ENCODE measurements around the gene PLAAT4. TPM values are rescaled to one million over a fixed set of nuclear protein-coding genes. Genes with fewer than 3 reads are reported as not detected.

The PLAAT4 gene
- total and polyA plus RNA-seq, 10 of the 15 experiments (the other 5 are each of a cell fraction or from before 2014, with no cell fraction given) = 6.0 to 34.3 (median 12.4) TPM

- ATAC-seq (no peak), DNase-seq (ENCODE audit: low read depth, low spot score) (no peak), FAIRE-seq (no peak)
- no peak overlapping the region for H3K9ac ChIP-seq (ENCODE audit: control insufficient read depth, insufficient read depth, low read length)
- CTCF ChIA-PET = interaction anchor here (1.2 to 1.7 kb wide), 2 partner anchors 49 to 107 kb away, joined by 3 to 6 read pairs; no protein-coding TSS in a partner anchor
- SMC1A ChIA-PET (ENCODE audit: uncharacterized antibody, unreplicated experiment) = interaction anchor here (0.5 to 1.4 kb wide), 3 partner anchors 43 to 91 kb away, joined by 3 to 4 read pairs (median 4); no protein-coding TSS in a partner anchor
- H4K20me1 ChIP-seq (ENCODE audit: control insufficient read depth, insufficient read depth) = no peaks in the 10 kb centered on the region
- H3K36me3 ChIP-seq (ENCODE audit: control insufficient read depth in 2 of 2, insufficient read depth in 2 of 2, low read length in 1 of 2) = no peaks in the 10 kb centered on the region
- 23% methylated on average over 2 of the region's 2 CpGs for WGBS (ENCODE audit: insufficient coverage, insufficient replicate concordance, low lambda C conversion rate, missing lambda C conversion rate)
- H3K4me3 ChIP-seq = no peak overlapping the region
- POLR2A ChIA-PET = interaction anchor here (0.7 kb wide), 1 partner anchor 26 kb away, joined by 3 read pairs; no protein-coding TSS in a partner anchor
- no peaks in the 10 kb centered on the region for H3K27me3 ChIP-seq (replicated peaks in 1 of 2; ENCODE audit: control insufficient read depth in 2 of 2, insufficient read depth in 2 of 2, low read length in 1 of 2)
- no TSS peak for BruUV-seq (replicated peaks)
- no peaks in the 10 kb centered on the region for H3K79me2 ChIP-seq (ENCODE audit: control insufficient read depth, insufficient read depth, low read length)
- H2AFZ ChIP-seq (ENCODE audit: control insufficient read depth, low read depth, low read length) = no peak overlapping the region
- RAD21 ChIA-PET (ENCODE audit: unreplicated experiment) = interaction anchor here (0.6 to 1.2 kb wide), 2 partner anchors 50 to 636 kb away, joined by 3 to 4 read pairs; no protein-coding TSS in a partner anchor
- intact Hi-C loops (cut with micrococcal nuclease; ENCODE audit: unreplicated experiment) (no loop called here), in situ Hi-C loops (cut with MboI) (no loop called here)
- H3K4me2 ChIP-seq (ENCODE audit: control insufficient read depth, insufficient read depth) = no peak overlapping the region
- no peaks in the 10 kb centered on the region for H3K9me3 ChIP-seq (replicated peaks; ENCODE audit: control insufficient read depth, insufficient read depth, low read length)
- H3K27ac ChIP-seq (ENCODE audit: control insufficient read depth, insufficient read depth) = no peak overlapping the region
- peaks cover 13% of the 10 kb centered on the region for H3K4me1 ChIP-seq (ENCODE audit: control insufficient read depth, insufficient read depth, low read length)
- TF ChIP-seq KDM1A (IDR thresholded peaks at IDR 0.05; ENCODE audit: borderline replicate concordance) (no peak), WRNIP1 (IDR thresholded peaks at IDR 0.05; ENCODE audit: borderline replicate concordance, low read depth, low read length) (no peak), CEBPB (IDR thresholded peaks at IDR 0.05; ENCODE audit: borderline replicate concordance in 1 of 2, low read depth in 2 of 2, low read length in 2 of 2) (no peak), SPI1 (IDR thresholded peaks at IDR 0.05; ENCODE audit: borderline replicate concordance, insufficient read depth, low read depth, low read length) (no peak), SIX5 (IDR thresholded peaks at IDR 0.05; ENCODE audit: low read depth, low read length, severe bottlenecking) (no peak), NR2C1 (IDR thresholded peaks at IDR 0.05) (no peak), ZNF217 (IDR thresholded peaks at IDR 0.05) (no peak), POLR2AphosphoS5 (IDR thresholded peaks at IDR 0.05; ENCODE audit: low read length) (no peak), RELA (IDR thresholded peaks at IDR 0.05; ENCODE audit: borderline replicate concordance, partially characterized antibody) (no peak), ZNF274 (IDR thresholded peaks at IDR 0.05; ENCODE audit: insufficient read depth, insufficient read length) (no peak), MAX (IDR thresholded peaks at IDR 0.05; ENCODE audit: low read depth, low read length) (no peak)
- TF ChIP-seq, protein P1, sequence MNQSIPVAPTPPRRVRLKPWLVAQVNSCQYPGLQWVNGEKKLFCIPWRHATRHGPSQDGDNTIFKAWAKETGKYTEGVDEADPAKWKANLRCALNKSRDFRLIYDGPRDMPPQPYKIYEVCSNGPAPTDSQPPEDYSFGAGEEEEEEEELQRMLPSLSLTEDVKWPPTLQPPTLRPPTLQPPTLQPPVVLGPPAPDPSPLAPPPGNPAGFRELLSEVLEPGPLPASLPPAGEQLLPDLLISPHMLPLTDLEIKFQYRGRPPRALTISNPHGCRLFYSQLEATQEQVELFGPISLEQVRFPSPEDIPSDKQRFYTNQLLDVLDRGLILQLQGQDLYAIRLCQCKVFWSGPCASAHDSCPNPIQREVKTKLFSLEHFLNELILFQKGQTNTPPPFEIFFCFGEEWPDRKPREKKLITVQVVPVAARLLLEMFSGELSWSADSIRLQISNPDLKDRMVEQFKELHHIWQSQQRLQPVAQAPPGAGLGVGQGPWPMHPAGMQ (IDR thresholded peaks at IDR 0.05; ENCODE audit: borderline replicate concordance) = no peak
- TF ChIP-seq, protein P2, sequence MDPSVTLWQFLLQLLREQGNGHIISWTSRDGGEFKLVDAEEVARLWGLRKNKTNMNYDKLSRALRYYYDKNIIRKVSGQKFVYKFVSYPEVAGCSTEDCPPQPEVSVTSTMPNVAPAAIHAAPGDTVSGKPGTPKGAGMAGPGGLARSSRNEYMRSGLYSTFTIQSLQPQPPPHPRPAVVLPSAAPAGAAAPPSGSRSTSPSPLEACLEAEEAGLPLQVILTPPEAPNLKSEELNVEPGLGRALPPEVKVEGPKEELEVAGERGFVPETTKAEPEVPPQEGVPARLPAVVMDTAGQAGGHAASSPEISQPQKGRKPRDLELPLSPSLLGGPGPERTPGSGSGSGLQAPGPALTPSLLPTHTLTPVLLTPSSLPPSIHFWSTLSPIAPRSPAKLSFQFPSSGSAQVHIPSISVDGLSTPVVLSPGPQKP (IDR thresholded peaks at IDR 0.05; ENCODE audit: low read depth, low read length) = no peak
- TF ChIP-seq, protein P3, sequence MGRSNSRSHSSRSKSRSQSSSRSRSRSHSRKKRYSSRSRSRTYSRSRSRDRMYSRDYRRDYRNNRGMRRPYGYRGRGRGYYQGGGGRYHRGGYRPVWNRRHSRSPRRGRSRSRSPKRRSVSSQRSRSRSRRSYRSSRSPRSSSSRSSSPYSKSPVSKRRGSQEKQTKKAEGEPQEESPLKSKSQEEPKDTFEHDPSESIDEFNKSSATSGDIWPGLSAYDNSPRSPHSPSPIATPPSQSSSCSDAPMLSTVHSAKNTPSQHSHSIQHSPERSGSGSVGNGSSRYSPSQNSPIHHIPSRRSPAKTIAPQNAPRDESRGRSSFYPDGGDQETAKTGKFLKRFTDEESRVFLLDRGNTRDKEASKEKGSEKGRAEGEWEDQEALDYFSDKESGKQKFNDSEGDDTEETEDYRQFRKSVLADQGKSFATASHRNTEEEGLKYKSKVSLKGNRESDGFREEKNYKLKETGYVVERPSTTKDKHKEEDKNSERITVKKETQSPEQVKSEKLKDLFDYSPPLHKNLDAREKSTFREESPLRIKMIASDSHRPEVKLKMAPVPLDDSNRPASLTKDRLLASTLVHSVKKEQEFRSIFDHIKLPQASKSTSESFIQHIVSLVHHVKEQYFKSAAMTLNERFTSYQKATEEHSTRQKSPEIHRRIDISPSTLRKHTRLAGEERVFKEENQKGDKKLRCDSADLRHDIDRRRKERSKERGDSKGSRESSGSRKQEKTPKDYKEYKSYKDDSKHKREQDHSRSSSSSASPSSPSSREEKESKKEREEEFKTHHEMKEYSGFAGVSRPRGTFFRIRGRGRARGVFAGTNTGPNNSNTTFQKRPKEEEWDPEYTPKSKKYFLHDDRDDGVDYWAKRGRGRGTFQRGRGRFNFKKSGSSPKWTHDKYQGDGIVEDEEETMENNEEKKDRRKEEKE (IDR thresholded peaks at IDR 0.05) = no peak
- TF ChIP-seq, protein P4, sequence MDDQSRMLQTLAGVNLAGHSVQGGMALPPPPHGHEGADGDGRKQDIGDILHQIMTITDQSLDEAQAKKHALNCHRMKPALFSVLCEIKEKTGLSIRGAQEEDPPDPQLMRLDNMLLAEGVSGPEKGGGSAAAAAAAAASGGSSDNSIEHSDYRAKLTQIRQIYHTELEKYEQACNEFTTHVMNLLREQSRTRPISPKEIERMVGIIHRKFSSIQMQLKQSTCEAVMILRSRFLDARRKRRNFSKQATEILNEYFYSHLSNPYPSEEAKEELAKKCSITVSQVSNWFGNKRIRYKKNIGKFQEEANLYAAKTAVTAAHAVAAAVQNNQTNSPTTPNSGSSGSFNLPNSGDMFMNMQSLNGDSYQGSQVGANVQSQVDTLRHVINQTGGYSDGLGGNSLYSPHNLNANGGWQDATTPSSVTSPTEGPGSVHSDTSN (IDR thresholded peaks at IDR 0.05; ENCODE audit: insufficient replicate concordance, low read depth, low read length) = no peak
- TF ChIP-seq, protein P5, sequence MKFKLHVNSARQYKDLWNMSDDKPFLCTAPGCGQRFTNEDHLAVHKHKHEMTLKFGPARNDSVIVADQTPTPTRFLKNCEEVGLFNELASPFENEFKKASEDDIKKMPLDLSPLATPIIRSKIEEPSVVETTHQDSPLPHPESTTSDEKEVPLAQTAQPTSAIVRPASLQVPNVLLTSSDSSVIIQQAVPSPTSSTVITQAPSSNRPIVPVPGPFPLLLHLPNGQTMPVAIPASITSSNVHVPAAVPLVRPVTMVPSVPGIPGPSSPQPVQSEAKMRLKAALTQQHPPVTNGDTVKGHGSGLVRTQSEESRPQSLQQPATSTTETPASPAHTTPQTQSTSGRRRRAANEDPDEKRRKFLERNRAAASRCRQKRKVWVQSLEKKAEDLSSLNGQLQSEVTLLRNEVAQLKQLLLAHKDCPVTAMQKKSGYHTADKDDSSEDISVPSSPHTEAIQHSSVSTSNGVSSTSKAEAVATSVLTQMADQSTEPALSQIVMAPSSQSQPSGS (IDR thresholded peaks at IDR 0.05; ENCODE audit: low read length) = no peak
Observed at GRCh38 chr11:63530021-63530420, 6.6 kb upstream of the PLAAT4 start.
